ENCODE data around the gene OGT. TPM values are rescaled to one million over a fixed set of nuclear protein-coding genes. Genes with fewer than 3 reads are reported as not detected.

Gene OGT
- total RNA-seq, 3 donors from 2014 or later = 169 to 345 (median 214) TPM

DNA sequence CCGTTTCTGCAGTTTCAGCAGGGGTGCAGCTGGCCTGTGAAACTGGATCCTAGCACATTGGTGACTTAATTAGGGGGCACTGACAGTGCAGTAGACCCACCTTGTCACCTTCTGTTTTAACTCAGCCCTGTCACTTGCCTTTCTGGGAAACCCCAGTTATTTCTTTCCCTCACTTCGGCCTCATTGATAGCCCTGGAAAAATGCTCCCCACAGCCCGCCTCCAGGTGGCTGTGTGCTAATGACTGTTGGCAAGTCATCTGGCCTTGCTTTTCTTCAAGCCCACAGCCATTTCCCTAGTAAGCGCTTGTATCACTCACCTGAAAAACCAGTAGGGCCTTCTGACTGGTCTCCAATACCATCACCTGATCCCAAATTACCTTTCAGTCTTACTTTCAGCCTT is 82.2 kb downstream of the OGT start:
- no peaks in the 10 kb centered on the region for H3K9me3 ChIP-seq
- peaks cover 0 to 36% of the 10 kb centered on the region in 2 donors for H3K27me3 ChIP-seq
- TF ChIP-seq CTCF (IDR thresholded peaks at IDR 0.05) = no peak
- no peak for TF ChIP-seq POLR2AphosphoS5 (IDR thresholded peaks at IDR 0.05)
- TF ChIP-seq POLR2A (IDR thresholded peaks at IDR 0.05) = no peak
- H3K27ac ChIP-seq = no peak overlapping the region
- no peak for DNase-seq (ENCODE audit: low spot score in 2 of 2)
- no peaks in the 10 kb centered on the region for H3K36me3 ChIP-seq
- intact Hi-C loops (cut with DNase I; ENCODE audit: low total_unique reads) = no loop called here
- no peaks in the 10 kb centered on the region for H3K4me1 ChIP-seq
- no peak overlapping the region for H3K4me3 ChIP-seq

DNA sequence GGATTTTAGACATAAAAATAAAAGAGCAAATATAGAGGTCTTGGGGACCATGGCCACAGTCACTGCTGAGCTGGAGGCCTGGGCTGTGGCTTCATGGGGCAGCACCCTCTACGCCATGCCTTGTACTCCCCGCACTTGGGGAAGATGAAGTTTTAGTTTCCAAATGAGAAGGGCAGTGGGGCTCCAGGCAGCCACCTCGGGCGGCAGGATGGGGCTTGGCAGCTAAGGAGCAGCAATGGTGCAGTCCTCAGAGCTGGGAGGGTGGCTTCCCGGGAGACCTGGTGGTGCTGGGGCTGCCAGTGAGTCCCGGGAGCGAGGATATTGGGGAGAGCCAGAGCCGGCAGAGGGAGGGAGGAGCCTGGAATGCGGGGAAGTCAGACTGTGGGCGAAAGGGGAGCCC is 83.0 kb downstream of the OGT start:
- intact Hi-C loops (cut with DNase I; ENCODE audit: low total_unique reads) = no loop called here

DNA sequence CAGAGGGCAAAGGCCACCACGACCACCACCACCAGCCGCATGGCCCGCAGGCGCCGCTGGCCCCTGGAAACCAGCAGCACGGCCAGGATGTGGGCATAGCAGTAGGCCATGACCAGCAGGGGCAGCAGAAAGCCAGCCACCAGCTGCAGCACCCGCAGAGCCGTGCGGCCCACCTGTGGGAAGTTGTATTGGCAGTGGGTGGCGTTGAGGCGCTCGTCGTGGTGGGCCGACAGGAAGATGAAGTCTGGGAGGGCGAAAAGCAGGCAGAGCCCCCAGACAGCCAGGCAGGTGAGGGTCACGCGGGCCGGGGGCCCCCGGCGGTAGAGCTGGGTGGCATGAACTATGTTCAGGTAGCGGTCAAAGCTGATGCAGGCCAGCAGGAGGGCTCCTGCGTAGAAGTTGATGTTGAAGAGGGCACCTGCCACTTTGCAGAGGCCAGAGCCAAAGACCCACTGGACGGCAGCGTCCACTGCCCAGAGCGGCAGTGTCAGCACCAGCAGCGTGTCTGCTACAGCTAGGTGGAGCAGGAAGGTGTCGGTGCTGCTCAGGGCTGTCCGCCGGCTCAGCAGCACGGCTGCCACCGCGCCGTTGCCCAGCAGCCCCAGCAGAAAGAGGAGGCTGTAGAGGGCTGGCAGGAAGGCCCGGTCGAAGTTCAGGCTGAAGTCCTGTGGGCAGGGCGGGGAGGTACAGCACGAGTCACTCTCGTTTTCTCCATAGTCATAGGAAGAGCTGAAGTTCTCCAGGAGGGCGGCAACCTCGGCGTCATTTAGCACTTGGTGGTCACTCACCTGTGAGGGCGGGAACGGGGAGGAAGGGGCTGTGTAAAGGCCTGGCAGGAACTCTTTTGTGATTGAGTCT is 84.0 kb downstream of the OGT start:
- Histone ChIP-seq H3K27ac (no peak overlapping the region), H3K4me1 (no peaks in the 10 kb centered on the region), H3K36me3 (no peaks in the 10 kb centered on the region), H3K4me3 (no peak overlapping the region), H3K9me3 (no peaks in the 10 kb centered on the region), H3K27me3 (peaks cover 0 to 35% of the 10 kb centered on the region in 2 donors)
- DNase-seq (ENCODE audit: low spot score in 2 of 2) = no peak
- TF ChIP-seq POLR2AphosphoS5 (IDR thresholded peaks at IDR 0.05) = no peak
- no peak for TF ChIP-seq CTCF (IDR thresholded peaks at IDR 0.05)
- TF ChIP-seq POLR2A (IDR thresholded peaks at IDR 0.05) = no peak
- intact Hi-C loops (cut with DNase I; ENCODE audit: low total_unique reads) = no loop called here

More for the DNA sequence above, 83.0 kb downstream of the OGT start:
- Histone ChIP-seq H3K27ac (no peak overlapping the region), H3K4me3 (no peak overlapping the region), H3K9me3 (no peaks in the 10 kb centered on the region), H3K36me3 (no peaks in the 10 kb centered on the region), H3K4me1 (no peaks in the 10 kb centered on the region), H3K27me3 (peaks cover 0 to 37% of the 10 kb centered on the region in 2 donors)
- TF ChIP-seq CTCF (IDR thresholded peaks at IDR 0.05) (no peak), POLR2AphosphoS5 (IDR thresholded peaks at IDR 0.05) (no peak), POLR2A (IDR thresholded peaks at IDR 0.05) (no peak)
- DNase-seq (ENCODE audit: low spot score in 2 of 2) = no peak

DNA sequence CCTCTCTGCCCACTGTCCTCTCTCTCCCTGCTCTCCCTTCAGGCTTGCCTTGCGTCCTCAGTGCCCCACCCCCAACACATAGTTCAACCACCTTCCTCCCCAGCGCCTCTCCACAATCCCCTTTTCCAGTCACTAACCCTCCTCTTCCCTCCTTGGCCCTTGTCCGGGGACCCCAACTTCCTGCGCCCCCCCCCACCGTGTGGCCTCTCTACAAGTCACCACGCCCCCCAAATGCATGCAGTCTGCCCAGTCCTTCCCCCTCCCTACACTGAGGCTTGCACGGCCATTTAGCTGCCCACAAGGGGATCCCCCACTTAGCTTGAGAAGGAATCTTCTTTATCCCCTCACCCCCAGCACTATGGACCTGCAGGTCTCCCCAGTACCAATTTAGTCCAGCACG is 84.8 kb downstream of the OGT start:
- intact Hi-C loops (cut with DNase I; ENCODE audit: low total_unique reads) = no loop called here
- H3K9me3 ChIP-seq = no peaks in the 10 kb centered on the region
- H3K36me3 ChIP-seq = no peaks in the 10 kb centered on the region
- DNase-seq (ENCODE audit: low spot score in 2 of 2) = no peak
- TF ChIP-seq POLR2AphosphoS5 (IDR thresholded peaks at IDR 0.05) (no peak), POLR2A (IDR thresholded peaks at IDR 0.05) (no peak), CTCF (IDR thresholded peaks at IDR 0.05) (no peak)
- peaks cover 0 to 35% of the 10 kb centered on the region in 2 donors for H3K27me3 ChIP-seq
- H3K4me3 ChIP-seq = no peak overlapping the region
- H3K4me1 ChIP-seq = no peaks in the 10 kb centered on the region
- H3K27ac ChIP-seq = no peak overlapping the region

DNA sequence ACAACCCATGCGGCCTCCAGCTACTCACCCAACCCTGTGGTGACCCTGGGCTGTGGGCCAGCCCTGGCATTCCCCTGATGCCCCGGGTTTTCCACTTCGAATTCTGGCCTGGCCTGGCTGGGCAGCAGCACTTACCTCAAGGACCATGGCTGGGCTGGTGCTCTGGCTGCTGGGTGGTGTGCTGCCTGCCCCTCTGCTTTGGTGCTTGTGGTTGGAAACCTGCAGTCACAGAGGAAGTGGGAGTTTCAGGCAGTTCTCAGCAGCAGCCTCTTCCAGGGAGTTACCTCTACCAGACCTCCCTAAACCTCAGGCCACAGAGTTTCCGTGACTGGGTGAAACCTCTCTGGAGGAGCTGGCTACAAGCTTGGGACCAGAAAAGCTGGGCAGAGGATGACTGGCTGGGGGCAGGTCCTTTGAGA is 85.4 kb downstream of the OGT start, which contains the start of gene CXCR3:
Gene CXCR3, minus strand, starts transcription at position 209 of the 419 bp plus-strand sequence. Its CDS starts 62 bp downstream, at position 147.
- no peaks in the 10 kb centered on the region for H3K9me3 ChIP-seq
- H3K4me3 ChIP-seq = no peak within 1 kb of the TSS
- intact Hi-C loops (cut with DNase I; ENCODE audit: low total_unique reads) = no loop called here
- TF ChIP-seq CTCF (IDR thresholded peaks at IDR 0.05) (no peak), POLR2AphosphoS5 (IDR thresholded peaks at IDR 0.05) (no peak), POLR2A (IDR thresholded peaks at IDR 0.05) (no peak)
- H3K36me3 ChIP-seq = no peaks in the 10 kb centered on the region
- DNase-seq (ENCODE audit: low spot score in 2 of 2) = no peak
- H3K4me1 ChIP-seq = no peaks in the 10 kb centered on the region
- H3K27ac ChIP-seq = no peak within 1 kb of the TSS
- peaks cover 0 to 35% of the 10 kb centered on the region in 2 donors for H3K27me3 ChIP-seq

Measured in breast epithelium (tissue), 4 donors.